GM13976 (cell line): ENCODE results near the gene GJD3.
"Not testable (repeated sequence)": the region's sequence is repeated elsewhere in the genome, so short reads cannot be mapped to it uniquely, and the experiment has no call there.

ENCODE experiments used
- DNase-seq: peaks from one replicate; pipeline ENCODE4 v3.0.0; 2012; ENCODE audit warnings: low spot score
- CTCF ChIP-seq: IDR thresholded peaks from 2 replicates; pipeline ENCODE4 v1.5.1; 2012; ENCODE audit warnings: borderline replicate concordance, mild to moderate bottlenecking; ENCODE audit not compliant: insufficient read depth; ENCODE audit errors: extremely low read depth, missing control alignments, control extremely low read depth
- in situ Hi-C: fragments of 300-500 bp; cut with MboI; formaldehyde crosslinking; loops from one replicate; pipeline ENCODE4 v1.12.0; 2022; ENCODE audit warnings: low sequenced_read_pairs, mixed read lengths, inconsistent platforms; ENCODE audit not compliant: unreplicated experiment

Gene GJD3

GRCh38 chr17:40374821-40375498, 10.4 kb upstream of the GJD3 start:
- no peak for DNase-seq
- in situ Hi-C loops, result no loop called here
- TF ChIP-seq CTCF, result no peak

GRCh38 chr17:40373999-40374398, 9.5 kb upstream of the GJD3 start:
- no peak for TF ChIP-seq CTCF
- in situ Hi-C loops, result no loop called here
- DNase-seq, result no peak

- no peak for DNase-seq
- in situ Hi-C loops, result no loop called here
- TF ChIP-seq CTCF, result no peak
Observed at GRCh38 chr17:40373324-40373723, 8.8 kb upstream of the GJD3 start.

GRCh38 chr17:40372644-40373043, 8.1 kb upstream of the GJD3 start:
- DNase-seq, in situ Hi-C loops: not testable (repeated sequence)

- no peak for TF ChIP-seq CTCF
- no peak for DNase-seq
- in situ Hi-C loops, result no loop called here
Observed at GRCh38 chr17:40372031-40372430, 7.5 kb upstream of the GJD3 start.

- in situ Hi-C loops, result no loop called here
- no peak for TF ChIP-seq CTCF
- peak; percentile 53 for DNase-seq
Observed at GRCh38 chr17:40371261-40371929, 6.9 kb upstream of the GJD3 start.

GRCh38 chr17:40369923-40370322, 5.4 kb upstream of the GJD3 start:
- no peak for TF ChIP-seq CTCF
- in situ Hi-C loops, result no loop called here
- DNase-seq, result no peak

GRCh38 chr17:40367728-40368127, 3.2 kb upstream of the GJD3 start:
- in situ Hi-C loops, DNase-seq: not testable (repeated sequence)
